GM19452 (cell line): Measurements from ENCODE around the gene AOPEP.

Source experiments
- ATAC-seq: cut with Tn5 transposase; IDR thresholded peaks from one replicate; pipeline ENCODE4 v1.9.1; 2021; ENCODE audit not compliant: unreplicated experiment

AOPEP gene

GRCh38 chr9:94788570-94789105 is 62.1 kb downstream of the AOPEP start:
- no peak for ATAC-seq

GRCh38 chr9:94791435-94791834 is 64.9 kb downstream of the AOPEP start:
- no peak for ATAC-seq

- no peak for ATAC-seq
These were observed 66.0 kb downstream of the AOPEP start for GRCh38 chr9:94792511-94792910.

GRCh38 chr9:94794476-94795167 is 68.1 kb downstream of the AOPEP start:
- no peak for ATAC-seq

GRCh38 chr9:94796687-94797086 is 70.2 kb downstream of the AOPEP start:
- ATAC-seq = no peak

GRCh38 chr9:94798201-94798600 is 71.7 kb downstream of the AOPEP start:
- no peak for ATAC-seq

GRCh38 chr9:94798708-94799107 is 72.2 kb downstream of the AOPEP start:
- no peak for ATAC-seq

GRCh38 chr9:94799578-94800264 is 73.2 kb downstream of the AOPEP start:
- no peak for ATAC-seq

- no peak for ATAC-seq
These were observed 74.1 kb downstream of the AOPEP start for GRCh38 chr9:94800424-94801117.

GRCh38 chr9:94801234-94801633 is 74.7 kb downstream of the AOPEP start:
- ATAC-seq = no peak

GRCh38 chr9:94801681-94802080 is 75.2 kb downstream of the AOPEP start:
- ATAC-seq = no peak

GRCh38 chr9:94802251-94802650 is 75.8 kb downstream of the AOPEP start:
- ATAC-seq = no peak

GRCh38 chr9:94802793-94803192 is 76.3 kb downstream of the AOPEP start:
- ATAC-seq = no peak

GRCh38 chr9:94804316-94804715 is 77.8 kb downstream of the AOPEP start:
- ATAC-seq = no peak

GRCh38 chr9:94805051-94805489 is 78.6 kb downstream of the AOPEP start:
- ATAC-seq = no peak

GRCh38 chr9:94805585-94805984 is 79.1 kb downstream of the AOPEP start:
- no peak for ATAC-seq

- no peak for ATAC-seq
These were observed 79.9 kb downstream of the AOPEP start for GRCh38 chr9:94806307-94806893.

GRCh38 chr9:94807556-94807955 is 81.1 kb downstream of the AOPEP start:
- no peak for ATAC-seq

- ATAC-seq = no peak
These were observed 82.6 kb downstream of the AOPEP start for GRCh38 chr9:94808926-94809700.

GRCh38 chr9:94809778-94810177 is 83.3 kb downstream of the AOPEP start:
- no peak for ATAC-seq

GRCh38 chr9:94811074-94811473 is 84.6 kb downstream of the AOPEP start:
- no peak for ATAC-seq
